ENCODE measurements around the gene CNPY1.

DNA sequence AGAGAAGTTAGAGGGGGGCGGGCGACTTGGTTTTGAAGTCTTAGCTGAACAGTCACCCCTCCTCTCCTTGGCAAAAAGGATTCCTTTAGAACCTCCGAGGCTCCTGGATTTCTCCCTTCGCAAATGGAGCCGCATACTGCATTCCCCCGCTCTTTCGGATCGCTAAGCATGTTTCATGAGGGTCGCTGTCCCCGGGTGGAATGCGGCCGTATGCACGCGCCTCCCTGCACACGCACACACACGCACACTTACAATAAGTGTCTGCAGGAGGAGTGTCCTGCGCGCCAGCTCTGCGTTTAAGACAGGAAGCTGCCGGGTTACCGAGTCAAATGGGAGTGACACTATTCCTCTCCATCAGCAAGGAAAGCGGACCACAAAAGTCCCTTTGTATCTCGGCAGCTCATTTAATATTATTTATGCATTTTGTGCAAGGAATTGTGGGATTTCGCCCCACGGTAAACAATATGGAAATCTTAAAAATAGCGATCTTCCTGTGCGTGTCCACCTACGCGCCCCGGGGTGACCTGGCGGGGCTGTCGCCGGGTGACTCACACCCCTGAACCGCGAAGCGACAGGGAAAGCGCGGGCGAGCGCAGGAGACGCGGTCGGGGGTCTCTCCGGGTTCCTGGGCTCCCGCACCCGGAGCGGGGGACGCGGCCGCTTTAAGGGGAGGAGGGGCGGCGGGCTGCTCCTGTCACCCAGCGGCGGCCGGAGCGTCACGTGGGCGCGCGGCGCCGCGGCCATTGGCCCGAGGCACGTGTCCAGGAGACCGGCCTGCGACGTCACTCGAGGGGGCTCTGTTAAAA is 89.4 kb downstream of the CNPY1 start:
- TF ChIP-seq GATA2 (IDR thresholded peaks at IDR 0.05; ENCODE audit: low read depth, low read length) (no peak), GATA3 (IDR thresholded peaks at IDR 0.05; ENCODE audit: low read depth, low read length) (no peak)
